ENCODE data around the gene SLC6A6.

The SLC6A6 gene

GRCh38 chr3:14457481-14457880 lies 55.1 kb downstream of the SLC6A6 start:
- Histone ChIP-seq H3K27me3 (replicated peaks) (no peaks in the 10 kb centered on the region), H3K27ac (no peak overlapping the region), H3K36me3 (replicated peaks) (peaks cover 6% of the 10 kb centered on the region), H3K4me3 (ENCODE audit: low read depth, low read length) (no peak overlapping the region)
- no peak for DNase-seq
- TF ChIP-seq, protein P1, sequence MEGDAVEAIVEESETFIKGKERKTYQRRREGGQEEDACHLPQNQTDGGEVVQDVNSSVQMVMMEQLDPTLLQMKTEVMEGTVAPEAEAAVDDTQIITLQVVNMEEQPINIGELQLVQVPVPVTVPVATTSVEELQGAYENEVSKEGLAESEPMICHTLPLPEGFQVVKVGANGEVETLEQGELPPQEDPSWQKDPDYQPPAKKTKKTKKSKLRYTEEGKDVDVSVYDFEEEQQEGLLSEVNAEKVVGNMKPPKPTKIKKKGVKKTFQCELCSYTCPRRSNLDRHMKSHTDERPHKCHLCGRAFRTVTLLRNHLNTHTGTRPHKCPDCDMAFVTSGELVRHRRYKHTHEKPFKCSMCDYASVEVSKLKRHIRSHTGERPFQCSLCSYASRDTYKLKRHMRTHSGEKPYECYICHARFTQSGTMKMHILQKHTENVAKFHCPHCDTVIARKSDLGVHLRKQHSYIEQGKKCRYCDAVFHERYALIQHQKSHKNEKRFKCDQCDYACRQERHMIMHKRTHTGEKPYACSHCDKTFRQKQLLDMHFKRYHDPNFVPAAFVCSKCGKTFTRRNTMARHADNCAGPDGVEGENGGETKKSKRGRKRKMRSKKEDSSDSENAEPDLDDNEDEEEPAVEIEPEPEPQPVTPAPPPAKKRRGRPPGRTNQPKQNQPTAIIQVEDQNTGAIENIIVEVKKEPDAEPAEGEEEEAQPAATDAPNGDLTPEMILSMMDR (IDR thresholded peaks at IDR 0.05; ENCODE audit: low read depth, low read length, missing control alignments) = no peak
- in situ Hi-C loops (cut with HindIII; ENCODE audit: low pct_ligation_motif_present, low sequenced_read_pairs) = loop anchor here (25.0 kb wide), 1 partner anchor 195 kb away; no protein-coding TSS in a partner anchor

DNA sequence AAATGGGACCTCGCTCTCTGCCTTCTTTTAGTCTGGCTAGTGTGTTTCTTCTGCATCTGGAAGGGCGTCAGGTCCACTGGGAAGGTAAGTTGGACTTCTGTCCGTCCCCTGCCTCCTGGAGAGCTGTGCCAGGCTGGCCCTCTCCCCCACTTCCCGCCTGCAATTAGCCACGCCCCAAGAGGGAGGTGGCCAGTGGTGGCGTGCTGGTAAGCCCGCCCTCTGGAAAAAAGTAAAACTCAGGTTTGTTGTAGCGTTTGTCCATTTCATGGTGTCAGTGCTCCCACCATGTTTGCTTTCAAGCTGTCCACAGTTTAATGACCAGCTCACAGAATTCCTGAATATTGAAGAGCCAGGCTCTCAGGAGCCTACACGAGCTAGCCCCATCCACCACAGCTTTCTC lies 55.6 kb downstream of the SLC6A6 start:
- no peak for DNase-seq
- no peak overlapping the region for H3K4me3 ChIP-seq (ENCODE audit: low read depth, low read length)
- H3K27me3 ChIP-seq (replicated peaks) = no peaks in the 10 kb centered on the region
- in situ Hi-C loops (cut with HindIII; ENCODE audit: low pct_ligation_motif_present, low sequenced_read_pairs) = loop anchor here (25.0 kb wide), 1 partner anchor 196 kb away; no protein-coding TSS in a partner anchor
- TF ChIP-seq, protein P1 (IDR thresholded peaks at IDR 0.05; ENCODE audit: low read depth, low read length, missing control alignments) = no peak
- peaks cover 6% of the 10 kb centered on the region for H3K36me3 ChIP-seq (replicated peaks)
- no peak overlapping the region for H3K27ac ChIP-seq

DNA sequence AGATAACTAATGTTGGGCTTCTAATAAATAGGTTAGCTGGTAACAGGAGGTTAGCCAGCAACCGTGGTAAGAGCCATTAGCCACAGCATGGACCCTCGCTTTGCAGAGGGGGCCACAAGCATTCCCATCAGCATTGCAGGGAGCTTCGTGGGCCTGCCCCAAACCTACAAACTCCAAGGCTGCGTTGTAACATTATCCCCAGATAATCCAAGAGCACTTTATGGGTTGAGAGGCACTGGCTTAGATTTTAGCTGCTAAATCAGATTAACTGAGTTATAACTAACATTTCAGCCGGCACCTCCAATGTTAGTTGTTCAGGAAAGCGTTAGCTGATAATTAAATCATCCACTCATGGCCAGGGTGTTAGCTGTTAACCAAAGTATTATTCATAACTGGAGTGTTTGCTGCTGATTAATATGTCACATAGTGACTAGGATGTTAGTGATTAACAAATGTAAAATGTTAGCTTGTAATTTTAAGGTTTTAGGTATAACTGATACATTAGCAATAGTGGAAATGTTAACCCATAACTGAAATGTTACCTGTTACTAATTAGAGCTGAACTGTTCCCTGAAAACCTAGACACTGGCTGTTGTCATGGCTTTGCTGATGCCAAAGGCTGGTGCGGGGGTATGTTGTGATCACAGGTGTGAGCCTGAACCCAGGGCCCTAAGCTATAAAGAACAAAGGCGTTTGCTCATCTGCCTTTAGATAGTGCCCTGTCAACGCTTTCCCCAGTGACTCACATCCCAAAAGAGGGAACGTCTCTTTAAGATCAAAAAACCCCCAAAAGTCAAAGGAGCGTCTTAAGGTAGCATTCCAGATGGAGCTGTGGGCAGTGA lies 56.2 kb downstream of the SLC6A6 start:
- H3K4me3 ChIP-seq (ENCODE audit: low read depth, low read length) = no peak overlapping the region
- DNase-seq = no peak
- no peak overlapping the region for H3K27ac ChIP-seq
- TF ChIP-seq, protein P1 (IDR thresholded peaks at IDR 0.05; ENCODE audit: low read depth, low read length, missing control alignments) = no peak
- in situ Hi-C loops (cut with HindIII; ENCODE audit: low pct_ligation_motif_present, low sequenced_read_pairs) = loop anchor here (25.0 kb wide), 1 partner anchor 196 kb away; no protein-coding TSS in a partner anchor
- H3K27me3 ChIP-seq (replicated peaks) = no peaks in the 10 kb centered on the region
- peaks cover 6% of the 10 kb centered on the region for H3K36me3 ChIP-seq (replicated peaks)

GRCh38 chr3:14459384-14459783 lies 57.0 kb downstream of the SLC6A6 start:
- no peak overlapping the region for H3K27ac ChIP-seq
- H3K4me3 ChIP-seq (ENCODE audit: low read depth, low read length) = no peak overlapping the region
- in situ Hi-C loops (cut with HindIII; ENCODE audit: low pct_ligation_motif_present, low sequenced_read_pairs) = loop anchor here (25.0 kb wide), 1 partner anchor 197 kb away; no protein-coding TSS in a partner anchor
- no peak for DNase-seq
- no peaks in the 10 kb centered on the region for H3K27me3 ChIP-seq (replicated peaks)
- TF ChIP-seq, protein P1 (IDR thresholded peaks at IDR 0.05; ENCODE audit: low read depth, low read length, missing control alignments) = no peak
- peaks cover 7% of the 10 kb centered on the region for H3K36me3 ChIP-seq (replicated peaks)

GRCh38 chr3:14459787-14460186 lies 57.4 kb downstream of the SLC6A6 start:
- TF ChIP-seq, protein P1 (IDR thresholded peaks at IDR 0.05; ENCODE audit: low read depth, low read length, missing control alignments) = no peak
- peaks cover 8% of the 10 kb centered on the region for H3K36me3 ChIP-seq (replicated peaks)

More at GRCh38 chr3:14459787-14460186, 57.4 kb downstream of the SLC6A6 start:
- no peak for DNase-seq
- no peak overlapping the region for H3K4me3 ChIP-seq (ENCODE audit: low read depth, low read length)
- H3K27ac ChIP-seq = no peak overlapping the region
- in situ Hi-C loops (cut with HindIII; ENCODE audit: low pct_ligation_motif_present, low sequenced_read_pairs) = loop anchor here (25.0 kb wide), 1 partner anchor 197 kb away; no protein-coding TSS in a partner anchor
- H3K27me3 ChIP-seq (replicated peaks) = no peaks in the 10 kb centered on the region
